Activated T-cell treated with anti-CD3 and anti-CD28 coated beads for 4 hours (primary cell): Measurements from ENCODE around the gene TCHHL1.
A peak's percentile ranks its signal among the peaks of the same experiment; 100 is the strongest.
"Not testable (repeated sequence)": the region's sequence is repeated elsewhere in the genome, so short reads cannot be mapped to it uniquely, and the experiment has no call there.

Source experiments
- DNase-seq: peaks from one replicate; pipeline ENCODE4 v3.0.0-alpha.2; 2020

TCHHL1 gene

DNA sequence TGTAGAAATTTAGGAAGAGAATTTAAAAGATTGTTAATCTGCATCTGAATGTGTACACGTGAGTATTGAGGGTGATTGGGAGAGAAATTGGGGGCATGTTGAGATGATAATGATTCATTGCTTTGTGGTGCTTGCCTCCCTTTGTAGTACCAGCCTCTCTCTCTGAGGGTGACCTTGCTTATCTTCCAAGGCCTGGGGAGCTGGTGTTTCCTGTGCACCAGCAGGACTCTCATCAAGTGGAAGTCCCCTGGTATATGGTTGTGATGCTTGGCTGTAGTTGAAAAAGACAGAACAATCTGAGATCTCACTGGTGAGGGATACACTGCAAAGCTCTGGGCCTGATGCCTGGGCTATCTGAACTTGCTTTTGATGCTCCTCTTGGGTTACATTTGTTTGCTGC, 4.0 kb downstream of the TCHHL1 start:
- no peak for DNase-seq

DNA sequence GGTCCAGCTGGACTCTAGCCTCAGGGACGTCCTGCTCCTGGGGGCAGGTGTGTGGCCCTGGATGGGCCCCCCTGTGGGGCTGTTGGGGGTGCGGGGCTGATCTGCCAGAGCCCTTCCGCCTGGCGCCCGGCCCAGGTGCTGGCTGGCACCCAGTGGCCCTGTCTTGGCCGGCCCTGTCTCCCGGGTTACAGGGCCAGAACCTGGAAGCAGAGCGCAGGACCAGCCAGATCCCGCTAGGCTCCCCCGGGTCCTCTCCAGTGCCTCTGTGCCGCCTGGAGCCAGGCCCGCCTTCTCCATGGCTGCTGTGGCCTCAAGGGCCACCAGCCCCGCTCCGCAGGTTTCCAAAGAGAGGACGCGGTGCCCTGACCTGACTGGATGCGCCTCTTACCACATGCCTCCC, 7.8 kb downstream of the TCHHL1 start:
- DNase-seq: not testable (repeated sequence)

GRCh38 chr1:152080494-152080893, 8.4 kb downstream of the TCHHL1 start:
- not testable (repeated sequence) for DNase-seq

DNA sequence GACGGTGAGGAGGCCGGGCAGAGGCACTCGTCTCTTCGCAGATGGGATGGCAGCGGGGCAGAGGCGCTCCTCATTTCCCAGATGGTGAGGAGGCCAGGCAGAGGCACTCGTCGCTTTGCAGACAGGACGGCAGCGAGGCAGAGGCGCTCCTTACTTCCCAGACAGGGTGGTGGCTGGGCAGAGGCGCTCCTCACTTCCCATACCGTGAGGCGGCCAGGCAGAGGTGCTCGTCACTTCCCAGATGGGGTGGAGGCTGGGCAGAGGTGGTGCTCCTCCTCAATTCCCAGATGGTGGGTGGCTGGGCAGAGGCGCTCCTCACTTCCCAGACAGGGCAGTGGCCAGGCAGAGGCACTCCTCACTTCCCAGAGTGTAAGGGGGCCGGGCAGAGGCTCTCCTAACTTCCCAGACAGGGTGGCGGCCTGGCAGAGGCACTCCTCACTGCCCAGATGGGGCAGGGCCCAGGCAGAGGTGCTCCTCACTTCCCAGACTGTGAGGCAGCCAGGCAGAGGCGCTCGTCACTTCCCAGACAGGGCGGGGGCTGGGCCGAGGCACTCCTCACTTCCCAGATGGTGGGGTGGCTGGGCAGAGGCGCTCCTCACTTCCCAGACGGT, 9.9 kb downstream of the TCHHL1 start:
- DNase-seq: no peak

GRCh38 chr1:152072311-152072710, 16.6 kb downstream of the TCHHL1 start:
- no peak for DNase-seq

DNA sequence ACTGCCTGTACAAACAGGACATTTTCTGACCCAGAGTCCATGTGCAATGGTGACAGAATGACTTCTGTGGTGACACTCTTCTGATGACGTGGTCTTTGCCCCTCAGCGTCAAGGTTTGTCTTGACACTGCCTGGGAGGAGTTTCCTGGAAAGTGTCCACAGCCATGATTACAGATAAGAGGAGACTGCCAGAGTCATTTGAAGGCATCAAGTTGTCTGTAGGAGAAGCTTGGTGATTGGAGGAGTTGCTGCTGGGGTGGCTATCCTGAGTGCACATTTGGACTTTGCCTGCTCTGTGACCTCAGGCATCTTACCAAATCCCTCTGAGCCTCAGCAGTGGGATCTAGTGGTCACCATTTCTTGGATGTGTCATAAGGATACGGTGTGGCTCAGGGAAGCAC, 17.7 kb downstream of the TCHHL1 start:
- no peak for DNase-seq

DNA sequence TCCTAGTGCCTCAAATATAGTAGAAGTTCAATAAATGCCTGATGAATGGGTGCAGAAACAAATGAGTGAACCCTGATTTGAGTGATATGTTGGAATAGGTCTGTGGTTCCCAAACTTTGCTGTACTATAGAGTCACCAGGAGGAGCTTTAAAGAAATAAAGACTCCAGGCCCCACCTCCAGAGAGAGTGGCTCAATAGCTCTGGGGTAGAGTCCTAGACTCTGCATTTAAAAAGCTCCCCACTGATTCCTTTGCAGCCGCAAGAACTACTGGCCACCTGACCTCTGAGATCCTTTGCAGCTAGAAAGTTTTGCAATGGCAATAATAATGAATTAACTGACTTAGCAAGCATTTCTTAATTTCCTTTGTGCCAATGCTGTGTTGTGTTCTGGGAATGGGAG, 20.9 kb downstream of the TCHHL1 start:
- DNase-seq: no peak

GRCh38 chr1:152067150-152067549, 21.7 kb downstream of the TCHHL1 start:
- no peak for DNase-seq

- DNase-seq: no peak
These were observed 26.9 kb downstream of the TCHHL1 start for GRCh38 chr1:152061952-152062351.

DNA sequence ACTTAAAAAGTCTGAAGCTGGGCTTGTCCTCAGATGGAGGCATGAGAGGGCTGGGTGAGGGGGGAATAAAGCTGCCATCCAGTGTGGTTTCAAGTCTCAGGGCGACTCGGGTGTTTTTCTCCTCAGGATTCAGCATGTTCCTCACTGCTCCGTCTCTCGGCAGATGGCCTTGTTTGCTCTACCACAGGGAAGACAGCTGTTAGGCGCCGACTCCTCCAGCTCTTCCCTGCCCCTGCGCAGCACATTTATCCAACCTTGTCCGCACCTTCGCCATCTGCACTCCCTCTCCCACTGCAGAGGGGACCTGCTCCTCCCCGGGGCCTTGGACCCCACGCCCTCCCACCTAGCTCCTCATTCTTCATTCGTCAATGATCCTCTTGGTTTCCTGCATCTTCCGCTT, 35.5 kb downstream of the TCHHL1 start:
- no peak for DNase-seq

- peak; percentile 80 for DNase-seq
These were observed 36.3 kb downstream of the TCHHL1 start for GRCh38 chr1:152052606-152053005.

DNA sequence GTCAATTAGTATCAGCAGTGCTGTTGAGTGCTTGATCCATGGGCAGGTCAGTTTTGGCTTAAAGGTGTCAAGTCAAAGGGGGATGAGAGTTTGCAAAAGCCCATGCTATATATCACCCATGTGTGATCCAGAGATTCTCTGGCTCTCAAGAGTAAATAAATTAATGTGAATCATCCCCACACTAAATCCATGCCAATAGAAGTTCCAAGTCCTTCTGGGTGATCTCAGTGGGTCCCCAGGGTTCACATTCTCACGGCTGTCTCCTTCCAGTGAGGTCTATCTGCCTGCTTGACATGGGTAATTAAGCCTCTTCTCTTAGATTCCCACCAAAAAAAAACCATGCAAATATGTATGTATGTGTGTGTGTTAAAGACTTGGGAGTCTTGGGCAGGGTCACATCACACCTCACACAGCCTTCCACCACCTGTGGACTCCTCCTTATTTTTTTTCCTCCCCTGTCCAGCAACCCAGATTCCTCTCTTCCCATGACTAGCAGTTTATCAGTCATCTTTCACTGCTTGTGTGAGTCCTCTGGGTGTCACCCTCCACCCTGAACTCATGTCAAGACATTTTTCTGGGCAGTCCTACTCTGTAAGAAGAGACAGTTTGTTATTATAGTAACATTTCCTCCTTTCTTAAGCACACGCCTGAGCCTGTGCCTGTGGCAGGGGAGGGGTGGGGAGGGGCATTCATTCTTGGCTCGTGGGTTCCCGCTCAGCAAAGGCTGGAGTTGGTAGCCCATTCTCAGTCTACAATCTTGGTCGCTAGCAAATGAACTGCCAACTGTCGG, 37.8 kb downstream of the TCHHL1 start:
- no peak for DNase-seq

DNA sequence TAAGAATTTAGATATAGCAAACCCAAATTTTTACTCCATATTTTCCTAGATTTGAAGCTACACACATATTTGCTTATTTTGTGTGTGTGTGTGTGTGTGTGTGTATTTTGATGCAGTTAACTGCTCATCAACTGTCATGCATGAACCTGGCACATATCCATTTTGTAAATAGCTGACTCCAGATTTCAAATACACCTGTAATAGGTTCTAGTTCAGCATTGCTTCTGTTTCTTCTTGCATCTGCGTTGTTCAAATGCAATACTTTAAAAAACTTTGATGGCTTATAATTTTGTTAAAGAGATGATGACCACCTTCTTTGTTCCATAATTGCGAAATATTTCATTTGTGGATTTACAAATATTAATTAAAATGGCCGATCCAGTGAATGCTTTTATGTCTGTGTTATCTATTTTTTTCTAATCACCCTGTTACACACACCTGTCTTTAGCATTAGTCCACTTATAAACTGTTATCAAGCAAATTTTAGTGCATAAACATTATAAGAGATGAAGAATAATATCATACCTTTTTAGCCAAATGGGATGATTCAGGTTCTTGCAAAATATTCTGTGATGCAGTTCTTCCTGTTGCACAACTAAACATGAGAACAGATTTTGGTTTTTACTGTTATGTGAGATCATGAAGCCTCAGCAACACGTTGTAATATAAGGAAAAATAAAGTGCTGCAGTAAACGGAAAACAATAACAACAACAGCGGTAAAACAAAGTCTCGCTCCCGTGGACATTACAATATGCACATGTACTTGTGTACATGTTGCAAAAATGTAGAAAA, 39.4 kb downstream of the TCHHL1 start:
- no peak for DNase-seq

GRCh38 chr1:152048416-152049009, 40.4 kb downstream of the TCHHL1 start:
- peak; percentile 50 for DNase-seq

DNA sequence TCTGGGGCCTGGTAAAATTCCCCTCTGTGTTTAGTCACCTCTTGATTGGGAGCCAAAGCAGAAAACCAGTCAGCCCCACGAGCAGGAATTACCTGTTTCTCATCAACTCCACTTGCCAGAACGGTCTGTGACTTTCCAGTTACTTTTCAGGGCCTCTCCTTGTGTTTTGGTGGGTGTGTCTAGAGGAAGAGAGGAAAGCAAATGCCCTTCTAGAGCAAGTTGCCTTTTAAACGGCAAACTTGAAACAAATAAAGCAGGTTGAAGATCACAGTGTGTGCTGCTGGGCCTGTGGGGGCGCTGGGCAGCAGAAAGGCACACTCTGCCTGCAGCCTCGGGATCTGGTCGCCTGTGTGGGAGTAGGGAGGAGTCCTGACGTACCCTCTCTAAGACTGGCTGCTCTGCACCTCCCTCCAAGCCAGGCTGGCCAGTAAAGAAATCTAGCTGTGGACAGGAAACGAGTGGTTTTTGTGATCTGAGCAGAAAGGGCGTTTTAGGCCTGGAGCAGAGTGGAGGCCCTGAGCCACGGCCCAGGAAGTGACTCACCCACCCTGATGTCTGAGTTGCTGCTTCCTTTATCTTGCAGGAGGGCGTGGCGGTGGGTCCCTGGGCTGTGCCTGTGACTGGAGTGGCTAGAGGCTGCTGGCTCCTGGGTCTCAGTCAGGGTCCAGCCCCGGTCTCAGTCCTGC, 41.0 kb downstream of the TCHHL1 start:
- peak; percentile 70 for DNase-seq

- DNase-seq: no peak
These were observed 41.5 kb downstream of the TCHHL1 start for GRCh38 chr1:152047413-152047729.

DNA sequence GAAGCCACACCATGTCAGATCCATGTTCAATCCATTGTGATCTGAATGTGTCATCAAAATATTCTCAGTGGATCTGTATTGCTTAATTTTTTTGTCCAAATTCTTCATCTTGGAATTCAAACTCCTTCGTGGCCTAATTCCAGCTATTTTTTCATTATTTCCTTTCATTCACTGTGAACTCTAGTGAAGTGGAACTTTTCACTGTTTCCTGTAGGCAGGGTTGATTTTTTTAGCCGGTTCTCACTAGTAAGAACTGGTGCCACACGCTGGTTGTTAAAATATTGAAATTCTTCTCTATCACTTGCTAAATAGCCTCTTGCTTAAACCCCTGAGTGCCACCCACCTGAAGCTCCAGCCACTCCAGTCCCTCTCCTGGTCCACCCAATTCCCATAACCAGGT, 44.5 kb downstream of the TCHHL1 start:
- no peak for DNase-seq

DNA sequence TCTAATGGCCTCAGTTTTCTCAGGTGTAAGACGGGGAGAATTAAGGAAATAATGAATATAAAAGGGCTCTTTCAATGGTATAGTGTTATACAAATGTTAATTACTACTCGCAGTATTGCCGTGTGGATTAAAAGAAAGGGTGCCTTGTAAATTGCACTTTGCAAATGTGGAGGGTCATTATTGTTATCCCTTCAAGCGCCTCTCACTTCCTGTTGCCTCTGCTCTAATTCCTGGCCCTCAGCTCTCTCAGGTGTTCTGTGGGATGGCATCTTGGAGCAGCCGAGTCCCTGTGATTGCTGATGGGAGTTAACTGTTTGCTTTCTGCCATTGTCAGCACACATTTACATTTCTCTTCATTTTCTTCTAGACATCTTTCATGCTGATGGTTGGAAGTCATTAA, 45.0 kb downstream of the TCHHL1 start:
- no peak for DNase-seq

GRCh38 chr1:152042030-152042429, 46.8 kb downstream of the TCHHL1 start:
- no peak for DNase-seq

DNA sequence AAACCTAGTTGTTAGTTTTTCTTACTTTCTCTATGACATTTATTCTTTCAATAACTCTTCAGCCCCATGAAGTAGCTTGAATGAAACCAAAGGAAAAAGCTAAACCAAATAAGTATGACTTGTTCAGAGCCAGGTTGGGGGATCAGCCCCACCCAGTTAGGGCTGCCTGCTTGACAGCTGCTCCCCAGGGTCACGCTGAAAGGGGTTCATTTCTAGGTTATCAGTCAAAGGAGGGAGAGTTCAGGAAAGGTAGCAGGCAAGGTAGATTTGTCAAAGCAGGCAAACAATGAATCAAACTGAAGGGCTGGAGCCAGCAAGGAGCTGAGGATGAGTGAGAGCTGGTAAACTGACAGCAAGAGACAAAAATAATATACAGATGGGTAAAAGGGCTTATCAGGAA, 49.0 kb downstream of the TCHHL1 start:
- DNase-seq: no peak

- no peak for DNase-seq
These were observed 49.4 kb downstream of the TCHHL1 start for GRCh38 chr1:152039461-152039860.

DNA sequence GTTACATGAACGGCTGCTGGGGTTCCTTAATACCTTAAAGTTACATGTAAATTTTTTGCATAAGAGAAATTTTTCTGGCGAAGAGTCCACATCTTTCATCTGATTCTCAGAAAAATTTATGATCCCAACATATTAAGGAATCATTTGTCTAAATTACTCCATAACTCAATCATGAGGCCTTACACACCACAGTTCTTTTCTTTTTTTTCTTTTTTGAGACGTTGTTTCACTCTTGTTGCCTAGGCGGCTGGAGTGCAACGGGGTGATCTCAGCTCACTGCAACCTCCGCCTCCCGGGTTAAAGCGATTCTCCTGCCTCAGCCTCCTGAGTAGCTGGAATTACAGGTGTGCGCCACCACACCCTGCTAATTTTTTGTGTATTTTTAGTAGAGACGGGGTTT, 50.0 kb downstream of the TCHHL1 start:
- DNase-seq: no peak
